ENCODE results near the gene MICB.

DNA sequence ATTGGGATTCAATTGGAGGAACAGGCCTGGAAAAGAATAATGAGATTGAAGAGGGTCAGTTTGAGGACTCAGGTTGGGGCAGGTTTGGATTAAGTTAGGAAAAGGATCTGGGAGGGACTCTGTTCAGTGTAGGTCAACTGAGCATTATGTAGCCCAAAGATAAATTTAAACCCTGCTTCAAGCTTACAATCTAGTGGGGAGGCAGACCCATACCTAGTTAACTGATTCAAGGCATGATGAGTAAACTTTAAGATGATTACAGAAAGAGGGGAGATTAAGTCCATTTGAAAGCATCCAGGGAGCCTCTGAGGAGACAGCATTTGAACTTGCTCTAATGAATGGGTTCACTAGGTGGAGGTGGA is 62.7 kb downstream of the MICB start:
- TF ChIP-seq POLR2AphosphoS5 (IDR thresholded peaks at IDR 0.05) (no peak), POLR2A (IDR thresholded peaks at IDR 0.05) (no peak)
- TF ChIP-seq, protein P1, sequence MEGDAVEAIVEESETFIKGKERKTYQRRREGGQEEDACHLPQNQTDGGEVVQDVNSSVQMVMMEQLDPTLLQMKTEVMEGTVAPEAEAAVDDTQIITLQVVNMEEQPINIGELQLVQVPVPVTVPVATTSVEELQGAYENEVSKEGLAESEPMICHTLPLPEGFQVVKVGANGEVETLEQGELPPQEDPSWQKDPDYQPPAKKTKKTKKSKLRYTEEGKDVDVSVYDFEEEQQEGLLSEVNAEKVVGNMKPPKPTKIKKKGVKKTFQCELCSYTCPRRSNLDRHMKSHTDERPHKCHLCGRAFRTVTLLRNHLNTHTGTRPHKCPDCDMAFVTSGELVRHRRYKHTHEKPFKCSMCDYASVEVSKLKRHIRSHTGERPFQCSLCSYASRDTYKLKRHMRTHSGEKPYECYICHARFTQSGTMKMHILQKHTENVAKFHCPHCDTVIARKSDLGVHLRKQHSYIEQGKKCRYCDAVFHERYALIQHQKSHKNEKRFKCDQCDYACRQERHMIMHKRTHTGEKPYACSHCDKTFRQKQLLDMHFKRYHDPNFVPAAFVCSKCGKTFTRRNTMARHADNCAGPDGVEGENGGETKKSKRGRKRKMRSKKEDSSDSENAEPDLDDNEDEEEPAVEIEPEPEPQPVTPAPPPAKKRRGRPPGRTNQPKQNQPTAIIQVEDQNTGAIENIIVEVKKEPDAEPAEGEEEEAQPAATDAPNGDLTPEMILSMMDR (IDR thresholded peaks at IDR 0.05) = no peak

Measured in breast epithelium (tissue), 3 donors.